ENCODE measurements around the gene MEIOB.
"Not testable (repeated sequence)": the region's sequence is repeated elsewhere in the genome, so short reads cannot be mapped to it uniquely, and the experiment has no call there.

The MEIOB gene

DNA sequence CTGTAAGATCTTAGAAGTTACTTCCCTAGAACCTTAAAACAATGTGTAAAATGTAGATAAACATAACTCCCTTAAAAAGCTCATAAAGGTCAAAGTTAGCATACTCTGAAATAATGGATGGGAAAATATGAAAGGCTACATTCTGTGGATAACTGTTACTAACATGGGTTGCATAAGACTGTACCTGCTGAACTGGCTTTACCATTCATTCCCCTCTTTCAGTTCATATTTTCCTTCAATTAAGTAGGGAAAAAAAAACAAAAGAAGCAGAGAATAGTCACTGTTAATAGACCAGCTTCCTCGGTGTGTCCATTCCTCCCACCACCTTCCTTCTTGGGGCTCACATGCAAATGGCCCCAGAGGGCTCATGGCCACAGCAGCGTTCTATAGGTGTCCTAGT, 7.5 kb upstream of the MEIOB start:
- TF ChIP-seq, protein P1, sequence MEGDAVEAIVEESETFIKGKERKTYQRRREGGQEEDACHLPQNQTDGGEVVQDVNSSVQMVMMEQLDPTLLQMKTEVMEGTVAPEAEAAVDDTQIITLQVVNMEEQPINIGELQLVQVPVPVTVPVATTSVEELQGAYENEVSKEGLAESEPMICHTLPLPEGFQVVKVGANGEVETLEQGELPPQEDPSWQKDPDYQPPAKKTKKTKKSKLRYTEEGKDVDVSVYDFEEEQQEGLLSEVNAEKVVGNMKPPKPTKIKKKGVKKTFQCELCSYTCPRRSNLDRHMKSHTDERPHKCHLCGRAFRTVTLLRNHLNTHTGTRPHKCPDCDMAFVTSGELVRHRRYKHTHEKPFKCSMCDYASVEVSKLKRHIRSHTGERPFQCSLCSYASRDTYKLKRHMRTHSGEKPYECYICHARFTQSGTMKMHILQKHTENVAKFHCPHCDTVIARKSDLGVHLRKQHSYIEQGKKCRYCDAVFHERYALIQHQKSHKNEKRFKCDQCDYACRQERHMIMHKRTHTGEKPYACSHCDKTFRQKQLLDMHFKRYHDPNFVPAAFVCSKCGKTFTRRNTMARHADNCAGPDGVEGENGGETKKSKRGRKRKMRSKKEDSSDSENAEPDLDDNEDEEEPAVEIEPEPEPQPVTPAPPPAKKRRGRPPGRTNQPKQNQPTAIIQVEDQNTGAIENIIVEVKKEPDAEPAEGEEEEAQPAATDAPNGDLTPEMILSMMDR (IDR thresholded peaks at IDR 0.05; ENCODE audit: low read depth, low read length): no peak
- DNase-seq (ENCODE audit: extremely low read depth, low read depth): no peak

DNA sequence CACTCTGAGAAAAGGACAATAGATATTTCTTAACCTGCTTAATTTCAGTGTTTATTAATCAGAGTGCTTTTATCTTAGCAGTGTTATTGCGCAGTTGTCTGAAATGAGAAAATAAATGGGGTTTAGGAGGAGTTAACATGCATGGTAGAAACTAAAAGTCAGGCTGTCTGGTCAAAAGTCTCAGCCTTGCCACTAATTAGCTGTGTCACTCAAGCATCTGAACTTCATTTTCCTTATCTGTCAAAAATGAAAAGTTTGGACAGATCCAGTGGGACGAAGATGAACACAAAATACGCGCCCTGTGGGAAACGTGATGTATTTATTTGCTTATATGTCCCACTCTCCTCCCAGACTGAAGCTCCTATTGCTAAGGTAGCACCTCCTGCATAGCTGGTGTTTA, 6.3 kb upstream of the MEIOB start:
- no peak for DNase-seq (ENCODE audit: extremely low read depth, low read depth)
- TF ChIP-seq, protein P1 (IDR thresholded peaks at IDR 0.05; ENCODE audit: low read depth, low read length): no peak

DNA sequence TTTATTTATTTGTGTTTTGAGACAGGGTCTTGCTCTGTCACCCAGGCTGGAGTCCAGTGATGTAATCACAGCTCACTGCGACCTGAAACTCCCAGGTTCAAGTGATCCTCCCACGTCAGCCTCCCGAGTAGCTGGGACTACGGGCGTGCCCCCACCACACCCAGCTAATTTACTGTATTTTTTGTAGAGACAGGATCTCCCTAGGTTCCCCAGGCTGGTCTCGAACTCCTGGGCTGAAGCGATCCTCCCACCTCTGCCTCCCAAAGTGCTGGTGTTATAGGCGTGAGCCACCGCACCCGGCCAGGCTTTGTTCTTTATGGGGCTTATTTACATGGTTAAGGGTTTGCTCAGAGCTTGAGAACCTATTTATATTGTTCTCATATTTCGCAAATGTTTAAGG, 5.8 kb upstream of the MEIOB start:
- DNase-seq (ENCODE audit: extremely low read depth, low read depth): no peak
- TF ChIP-seq, protein P1 (IDR thresholded peaks at IDR 0.05; ENCODE audit: low read depth, low read length): no peak

DNA sequence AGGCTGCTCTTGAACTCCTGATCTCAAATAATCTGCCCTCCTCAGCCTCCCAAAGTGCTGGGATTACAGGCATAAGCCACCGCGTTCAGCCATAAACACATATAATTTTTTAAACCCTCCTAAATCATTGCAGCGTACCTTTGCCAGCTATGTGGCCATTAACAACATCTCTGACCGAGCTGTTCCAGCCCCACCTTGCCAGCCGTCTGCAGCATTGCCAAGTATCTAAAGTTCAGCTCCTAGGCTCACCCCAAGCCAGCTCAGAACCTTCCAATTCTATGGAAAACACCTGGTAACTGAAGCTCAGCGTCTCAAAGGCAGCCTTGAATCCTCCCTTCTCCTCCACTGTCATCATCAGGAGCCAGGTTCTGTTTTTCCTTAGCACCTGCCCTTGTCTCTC, 5.1 kb upstream of the MEIOB start:
- TF ChIP-seq, protein P1 (IDR thresholded peaks at IDR 0.05; ENCODE audit: low read depth, low read length): no peak
- no peak for DNase-seq (ENCODE audit: extremely low read depth, low read depth)

DNA sequence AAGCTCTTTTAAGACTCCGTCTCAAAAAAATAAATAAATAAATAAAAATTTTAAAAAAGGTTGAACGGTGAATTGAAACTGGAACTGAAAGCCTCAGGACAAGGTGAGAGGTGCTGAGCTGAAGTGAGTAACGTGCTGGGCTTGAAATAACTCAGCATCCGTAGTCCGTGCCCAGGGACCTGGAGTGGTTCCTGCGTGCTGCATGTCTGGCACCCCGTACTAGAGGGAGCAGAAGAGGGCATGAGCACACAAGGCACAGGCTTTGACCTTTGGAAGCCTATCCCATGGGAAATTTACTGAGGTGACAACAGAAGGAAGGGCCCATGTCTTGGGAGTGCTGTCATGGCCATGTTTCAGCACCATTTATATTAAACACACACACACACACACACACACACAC, 4.5 kb upstream of the MEIOB start:
- TF ChIP-seq, protein P1 (IDR thresholded peaks at IDR 0.05; ENCODE audit: low read depth, low read length): no peak
- no peak for DNase-seq (ENCODE audit: extremely low read depth, low read depth)

DNA sequence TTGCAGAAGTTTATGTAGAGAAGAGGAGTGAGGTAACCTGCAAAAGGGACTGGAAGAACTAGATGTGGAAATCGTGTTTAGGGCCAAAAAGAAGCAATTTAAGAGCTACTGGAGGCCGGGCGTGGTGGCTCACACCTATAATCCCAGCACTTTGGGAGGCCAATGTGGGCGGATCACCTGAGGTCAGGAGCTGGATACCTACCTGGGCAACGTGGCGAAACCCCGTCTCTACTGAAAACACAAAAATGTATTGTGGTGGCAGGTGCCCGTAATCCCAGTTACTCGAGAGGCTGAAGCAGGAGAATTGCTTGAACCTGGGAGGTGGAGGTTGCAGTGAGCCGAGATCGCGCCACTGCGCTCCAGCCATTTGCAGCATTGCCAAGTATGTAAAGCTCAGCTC, 4.1 kb upstream of the MEIOB start:
- not testable (repeated sequence) for DNase-seq (ENCODE audit: extremely low read depth, low read depth)

DNA sequence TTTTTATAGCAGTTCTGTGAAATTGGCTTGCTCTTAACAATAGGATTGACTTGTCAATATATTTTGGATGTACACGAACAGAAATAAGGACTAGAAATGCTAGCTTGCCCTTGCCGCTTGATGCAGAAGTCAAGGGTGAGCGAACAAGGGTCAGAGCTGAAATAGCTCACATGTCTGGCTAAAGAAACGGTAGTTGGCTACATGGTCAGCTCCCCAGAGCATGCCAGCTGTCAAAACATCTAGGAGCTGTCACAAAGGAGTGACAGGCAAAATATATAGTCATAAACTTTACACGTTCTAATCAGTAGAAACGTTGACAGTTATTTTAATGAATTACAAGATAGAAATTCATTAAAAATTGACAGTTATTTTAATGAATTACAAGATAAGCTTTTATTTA, 2.9 kb upstream of the MEIOB start:
- no peak for DNase-seq (ENCODE audit: extremely low read depth, low read depth)

More for the DNA sequence above, 2.9 kb upstream of the MEIOB start:
- TF ChIP-seq, protein P1 (IDR thresholded peaks at IDR 0.05; ENCODE audit: low read depth, low read length): no peak
